ENCODE data around the gene POU2AF1.
"Not testable (repeated sequence)": the region's sequence is repeated elsewhere in the genome, so short reads cannot be mapped to it uniquely, and the experiment has no call there.

The POU2AF1 gene

DNA sequence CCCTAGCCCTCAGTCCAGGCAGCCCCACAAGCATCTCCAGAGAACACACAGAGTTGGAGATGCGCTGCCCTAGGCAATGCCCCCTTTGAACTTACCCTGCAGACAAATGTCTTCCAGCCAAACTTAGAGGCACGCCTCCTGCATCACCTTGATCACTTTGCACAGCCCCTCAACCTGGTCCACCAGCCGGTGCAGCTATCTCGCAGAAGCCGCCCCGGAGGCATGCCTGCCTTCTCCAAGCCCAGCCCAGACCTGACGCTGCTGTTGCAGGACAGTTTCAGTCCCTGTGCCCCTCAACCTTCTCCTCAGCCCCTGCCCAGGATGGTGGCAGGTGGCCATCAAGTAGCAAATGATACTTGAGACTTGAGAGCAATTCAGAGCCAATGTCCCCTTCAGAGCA lies 16.7 kb upstream of the POU2AF1 start:
- no peak for DNase-seq (ENCODE audit: low read depth)
- TF ChIP-seq, protein P1, sequence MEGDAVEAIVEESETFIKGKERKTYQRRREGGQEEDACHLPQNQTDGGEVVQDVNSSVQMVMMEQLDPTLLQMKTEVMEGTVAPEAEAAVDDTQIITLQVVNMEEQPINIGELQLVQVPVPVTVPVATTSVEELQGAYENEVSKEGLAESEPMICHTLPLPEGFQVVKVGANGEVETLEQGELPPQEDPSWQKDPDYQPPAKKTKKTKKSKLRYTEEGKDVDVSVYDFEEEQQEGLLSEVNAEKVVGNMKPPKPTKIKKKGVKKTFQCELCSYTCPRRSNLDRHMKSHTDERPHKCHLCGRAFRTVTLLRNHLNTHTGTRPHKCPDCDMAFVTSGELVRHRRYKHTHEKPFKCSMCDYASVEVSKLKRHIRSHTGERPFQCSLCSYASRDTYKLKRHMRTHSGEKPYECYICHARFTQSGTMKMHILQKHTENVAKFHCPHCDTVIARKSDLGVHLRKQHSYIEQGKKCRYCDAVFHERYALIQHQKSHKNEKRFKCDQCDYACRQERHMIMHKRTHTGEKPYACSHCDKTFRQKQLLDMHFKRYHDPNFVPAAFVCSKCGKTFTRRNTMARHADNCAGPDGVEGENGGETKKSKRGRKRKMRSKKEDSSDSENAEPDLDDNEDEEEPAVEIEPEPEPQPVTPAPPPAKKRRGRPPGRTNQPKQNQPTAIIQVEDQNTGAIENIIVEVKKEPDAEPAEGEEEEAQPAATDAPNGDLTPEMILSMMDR (IDR thresholded peaks at IDR 0.05; ENCODE audit: control insufficient read depth, insufficient read depth, low read depth, low read length, missing control alignments): no peak
- H3K4me3 ChIP-seq (ENCODE audit: control insufficient read depth, low read depth, low read length): no peak overlapping the region

DNA sequence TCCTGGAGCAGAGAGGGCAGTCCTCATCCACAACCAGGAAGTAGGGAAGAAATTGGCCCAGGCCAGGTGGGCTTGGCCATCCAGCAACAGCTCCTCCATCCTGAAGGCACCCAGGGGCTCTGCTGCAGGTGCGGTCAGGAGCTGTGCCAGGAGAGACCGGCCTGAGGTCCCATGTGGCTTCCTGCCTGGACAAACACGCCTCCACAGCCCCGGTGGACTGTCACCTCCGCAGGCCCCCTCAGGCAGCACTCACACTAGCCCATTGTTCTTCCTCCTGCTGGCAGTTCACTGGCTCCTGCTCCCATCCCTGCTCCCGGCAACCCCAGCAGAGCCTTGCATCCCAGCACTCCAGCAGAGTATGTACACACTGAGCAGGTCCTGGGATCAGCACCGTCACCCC lies 16.0 kb upstream of the POU2AF1 start:
- H3K4me3 ChIP-seq (ENCODE audit: control insufficient read depth, low read depth, low read length): no peak overlapping the region
- TF ChIP-seq, protein P1 (IDR thresholded peaks at IDR 0.05; ENCODE audit: control insufficient read depth, insufficient read depth, low read depth, low read length, missing control alignments): no peak
- DNase-seq (ENCODE audit: low read depth): no peak

DNA sequence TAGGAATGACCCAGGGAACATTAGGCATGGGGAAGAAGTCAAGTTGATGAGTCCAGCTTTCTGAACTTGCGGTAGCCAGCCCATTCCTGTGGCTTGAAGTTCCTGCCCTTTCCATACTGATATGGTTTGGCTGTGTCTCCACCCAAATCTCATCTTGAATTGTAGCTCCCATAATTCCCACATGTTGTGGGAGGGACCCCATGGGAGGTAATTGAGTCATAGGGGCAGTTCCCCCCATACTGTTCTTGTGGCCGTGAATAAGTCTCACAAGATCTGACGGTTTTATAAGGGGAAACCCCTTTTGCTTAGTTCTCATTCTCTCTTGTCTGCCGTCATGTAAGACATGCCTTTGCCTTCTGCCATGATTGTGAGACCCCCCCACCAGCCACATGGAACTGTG lies 15.1 kb upstream of the POU2AF1 start:
- not testable (repeated sequence) for H3K4me3 ChIP-seq (ENCODE audit: control insufficient read depth, low read depth, low read length); DNase-seq (ENCODE audit: low read depth)

DNA sequence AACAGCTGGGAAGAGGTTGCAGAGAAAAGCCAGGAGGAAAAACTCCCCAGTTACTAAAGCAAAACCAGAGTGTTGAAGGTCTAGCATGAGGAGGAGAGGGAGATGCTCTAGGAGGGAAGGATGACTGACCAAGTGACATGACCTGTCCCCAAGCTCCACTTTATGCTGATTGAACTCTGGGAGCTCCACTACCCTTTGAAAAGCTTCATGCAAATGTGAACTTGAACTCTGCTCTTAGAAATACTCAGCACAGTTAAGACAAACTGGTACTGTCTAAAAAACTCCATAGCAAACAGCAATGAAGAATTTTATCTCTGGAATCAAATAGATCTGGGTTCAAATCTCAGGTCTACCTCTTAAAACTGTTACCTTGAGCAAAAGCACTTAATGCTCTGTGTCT lies 14.5 kb upstream of the POU2AF1 start:
- no peak for DNase-seq (ENCODE audit: low read depth)
- H3K4me3 ChIP-seq (ENCODE audit: control insufficient read depth, low read depth, low read length): no peak overlapping the region
- TF ChIP-seq, protein P1 (IDR thresholded peaks at IDR 0.05; ENCODE audit: control insufficient read depth, insufficient read depth, low read depth, low read length, missing control alignments): no peak

DNA sequence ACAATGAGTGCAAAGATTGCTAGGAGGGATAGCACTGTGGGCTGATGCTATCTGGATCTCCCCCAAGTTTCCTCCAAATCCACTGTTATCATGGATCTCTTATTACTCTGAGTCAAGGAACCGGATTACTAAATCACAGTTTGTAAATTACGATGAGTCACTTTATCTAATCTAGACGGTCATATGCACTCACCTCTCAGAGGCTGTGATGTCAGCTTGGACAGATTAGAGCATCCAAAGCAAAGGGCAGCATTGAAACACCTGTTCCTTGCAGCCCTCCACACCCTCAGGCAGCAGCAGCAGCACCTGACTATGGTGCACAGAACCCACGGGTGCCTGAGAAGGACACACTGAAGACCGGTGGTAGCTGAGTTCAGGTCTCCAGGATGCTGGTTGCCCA lies 14.0 kb upstream of the POU2AF1 start:
- no peak overlapping the region for H3K4me3 ChIP-seq (ENCODE audit: control insufficient read depth, low read depth, low read length)
- TF ChIP-seq, protein P1 (IDR thresholded peaks at IDR 0.05; ENCODE audit: control insufficient read depth, insufficient read depth, low read depth, low read length, missing control alignments): no peak
- DNase-seq (ENCODE audit: low read depth): no peak

DNA sequence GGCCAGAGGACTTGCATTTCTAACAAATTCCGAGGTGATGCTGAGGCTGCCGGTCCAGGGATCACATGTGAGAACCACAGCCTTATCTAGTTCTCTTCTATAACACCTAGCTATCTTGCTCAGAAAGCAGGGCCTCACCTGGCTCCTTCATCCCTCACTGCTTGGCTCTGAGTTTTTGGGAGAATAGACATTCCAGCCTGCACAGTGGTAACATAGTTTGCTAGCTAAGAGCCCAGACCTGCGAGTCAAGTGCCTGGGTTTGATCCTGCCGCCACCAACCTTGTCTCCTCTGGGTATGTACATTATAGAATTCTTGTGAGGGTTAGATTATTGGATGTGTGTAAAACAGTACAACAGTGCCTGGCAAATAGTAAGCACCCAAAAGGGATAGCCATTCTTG lies 13.5 kb upstream of the POU2AF1 start:
- TF ChIP-seq, protein P1 (IDR thresholded peaks at IDR 0.05; ENCODE audit: control insufficient read depth, insufficient read depth, low read depth, low read length, missing control alignments): no peak
- no peak for DNase-seq (ENCODE audit: low read depth)

DNA sequence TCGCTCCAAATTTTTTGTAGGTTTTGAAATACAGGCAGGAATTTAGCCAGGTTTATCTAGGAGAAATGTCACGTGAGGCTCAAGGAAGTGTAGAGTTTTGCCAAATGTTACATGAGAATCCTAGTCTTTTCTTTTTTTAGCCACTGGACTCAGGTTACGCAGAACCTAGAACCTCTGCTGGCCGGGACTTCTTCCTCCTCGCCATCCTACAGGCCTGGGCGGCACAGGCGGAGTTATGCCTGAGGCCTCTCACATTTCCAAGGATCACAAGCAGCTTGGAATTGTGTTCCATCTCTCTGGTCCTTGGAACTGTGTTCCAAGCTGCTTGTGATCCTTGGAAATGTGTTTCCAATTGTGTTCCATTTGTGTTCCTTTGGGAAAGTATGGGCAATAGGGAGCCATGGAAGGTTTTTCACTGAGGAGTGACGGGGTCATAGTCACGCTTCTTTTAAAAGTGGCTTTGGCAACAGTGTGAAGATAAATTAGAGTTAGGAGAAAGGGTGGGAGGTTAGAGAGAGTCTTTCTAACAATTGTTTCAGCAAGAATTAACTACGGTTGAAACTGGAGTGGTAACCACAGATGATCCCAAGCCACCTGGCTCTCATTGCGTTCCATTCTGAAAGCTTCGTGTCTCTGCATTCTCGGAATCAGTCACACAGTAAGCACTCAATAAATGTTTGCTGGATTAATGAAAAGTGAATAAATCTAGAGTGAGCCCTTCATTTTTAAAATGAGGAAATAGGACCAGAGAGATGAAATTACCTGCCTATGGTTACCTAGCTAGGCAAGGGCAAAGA lies 12.5 kb upstream of the POU2AF1 start:
- H3K4me3 ChIP-seq (ENCODE audit: control insufficient read depth, low read depth, low read length): no peak overlapping the region
- TF ChIP-seq, protein P1 (IDR thresholded peaks at IDR 0.05; ENCODE audit: control insufficient read depth, insufficient read depth, low read depth, low read length, missing control alignments): no peak
- DNase-seq (ENCODE audit: low read depth): no peak

More for the DNA sequence above, 13.5 kb upstream of the POU2AF1 start:
- H3K4me3 ChIP-seq (ENCODE audit: control insufficient read depth, low read depth, low read length): no peak overlapping the region

Data from AG09309 (cell line).